Testis (tissue), 2 donors: Measurements from ENCODE around the gene MAP3K7.

Source experiments
- CTCF ChIP-seq, 3 experiments: fragments of 450-650 bp in 2 of 3; fragments of 200-600 bp in 1 of 3; sonication (generic) in 1 of 3; IDR thresholded peaks; one replicate each; pipeline ENCODE4 v1.5.1; 2016 to 2019; ENCODE audit warnings: antibody characterized with exemption in 3 of 3, mild to moderate bottlenecking in 2 of 3, moderate library complexity in 1 of 3
- POLR2A ChIP-seq: fragments of 450-650 bp; IDR thresholded peaks from one replicate; pipeline ENCODE4 v1.6.1; 2017; ENCODE audit warnings: antibody characterized with exemption, mild to moderate bottlenecking, moderate library complexity

DNA sequence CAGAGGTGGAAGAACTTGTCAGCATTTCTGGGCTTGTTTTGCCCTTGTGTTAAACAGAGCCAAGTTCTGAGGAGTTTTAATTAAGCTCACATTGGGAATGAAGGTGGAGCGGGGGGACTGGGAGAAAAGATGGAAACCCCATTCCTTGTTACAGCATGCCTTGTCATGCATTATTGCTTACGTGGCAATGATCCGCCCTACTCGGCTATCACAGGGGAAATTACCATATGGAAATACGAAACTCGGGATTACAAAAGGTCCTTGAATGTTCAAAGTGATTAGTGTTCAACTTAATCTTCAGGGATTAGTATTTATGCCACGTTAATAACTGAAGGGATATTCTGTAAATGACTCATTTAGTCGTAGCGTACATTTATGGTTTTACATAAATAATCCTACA, 86.4 kb downstream of the MAP3K7 start:
- no peak for TF ChIP-seq CTCF (IDR thresholded peaks at IDR 0.05)
- no peak for TF ChIP-seq POLR2A
